Liver (tissue), 9 donors: ENCODE measurements around the gene CCDC33. TPM values are rescaled to one million over a fixed set of nuclear protein-coding genes. Genes with fewer than 3 reads are reported as not detected.

Source experiments
- DNase-seq: peaks from one replicate; pipeline ENCODE4 v3.0.0-alpha.2; 2017; ENCODE audit warnings: low spot score
- H3K27ac ChIP-seq, 2 donors: one replicate each; pipeline ENCODE4 v1.7.0; 2013; ENCODE audit warnings: inconsistent platforms in 2 of 2, low read length in 2 of 2, control low read depth in 1 of 2, low read depth in 1 of 2, mild to moderate bottlenecking in 1 of 2
- H3K27me3 ChIP-seq, 4 donors: one replicate each; pipeline versions ENCODE4 v1.6.1 to v1.7.0; 2013; ENCODE audit warnings: low read length in 3 of 4, inconsistent platforms in 1 of 4, mild to moderate bottlenecking in 1 of 4, moderate library complexity in 1 of 4; ENCODE audit not compliant: control insufficient read depth in 4 of 4, insufficient read depth in 4 of 4
- H3K36me3 ChIP-seq, 4 donors: one replicate each; pipeline versions ENCODE4 v1.6.1 to v1.7.0; 2013; ENCODE audit warnings: low read length in 3 of 4, mild to moderate bottlenecking in 3 of 4, low read depth in 1 of 4, moderate library complexity in 1 of 4; ENCODE audit not compliant: control insufficient read depth in 4 of 4, insufficient read depth in 3 of 4
- H3K4me1 ChIP-seq, 4 donors: one replicate each; pipeline versions ENCODE4 v1.6.1 to v1.7.0; 2013; ENCODE audit warnings: low read length in 3 of 4, mild to moderate bottlenecking in 3 of 4, moderate library complexity in 1 of 4; ENCODE audit not compliant: control insufficient read depth in 4 of 4, insufficient read depth in 4 of 4
- H3K4me3 ChIP-seq, 3 donors: one replicate each; pipeline versions ENCODE4 v1.6.1 to v1.7.0; 2013; ENCODE audit warnings: low read length in 3 of 3, control low read depth in 1 of 3, low read depth in 1 of 3, mild to moderate bottlenecking in 1 of 3
- H3K9ac ChIP-seq, 2 donors: one replicate each; pipeline ENCODE4 v1.7.0; 2013; ENCODE audit warnings: low read length in 2 of 2, mild to moderate bottlenecking in 2 of 2, moderate library complexity in 2 of 2, control low read depth in 1 of 2, low read depth in 1 of 2
- H3K9me3 ChIP-seq, 4 donors: one replicate each; pipeline versions ENCODE4 v1.6.1 to v1.7.0; 2013; ENCODE audit warnings: low read length in 3 of 4; ENCODE audit not compliant: control insufficient read depth in 4 of 4
- EGR1 ChIP-seq, 2 donors: IDR thresholded peaks; 2 replicates each; pipeline ENCODE4 v1.6.1; 2016 to 2018; ENCODE audit warnings: antibody characterized with exemption in 2 of 2, low read depth in 2 of 2
- FOXA1 ChIP-seq: IDR thresholded peaks from 2 replicates; pipeline ENCODE4 v1.6.1; 2016; ENCODE audit warnings: antibody characterized with exemption
- FOXA2 ChIP-seq: IDR thresholded peaks from 2 replicates; pipeline ENCODE4 v1.6.1; 2016; ENCODE audit warnings: antibody characterized with exemption
- GABPA ChIP-seq, 2 donors: IDR thresholded peaks in 1 of 2; conservative IDR thresholded peaks in 1 of 2; 2 replicates each; pipeline ENCODE4 v1.6.1; 2016; ENCODE audit warnings: antibody characterized with exemption in 2 of 2, mild to moderate bottlenecking in 1 of 2, moderate library complexity in 1 of 2
- HNF4A ChIP-seq, 2 donors: conservative IDR thresholded peaks; 2 replicates each; pipeline ENCODE4 v1.6.1; 2016; ENCODE audit warnings: antibody characterized with exemption in 2 of 2, mild to moderate bottlenecking in 2 of 2
- HNF4G ChIP-seq: IDR thresholded peaks from 2 replicates; pipeline ENCODE4 v1.6.1; 2016; ENCODE audit warnings: antibody characterized with exemption
- JUND ChIP-seq, 2 donors: IDR thresholded peaks; 2 replicates each; pipeline ENCODE4 v1.6.1; 2016; ENCODE audit warnings: antibody characterized with exemption in 2 of 2
- NR2F2 ChIP-seq: IDR thresholded peaks from 2 replicates; pipeline ENCODE4 v1.6.1; 2016; ENCODE audit warnings: antibody characterized with exemption
- RAD21 ChIP-seq, 2 donors: IDR thresholded peaks; 2 replicates each; pipeline ENCODE4 v1.6.1; 2016; ENCODE audit warnings: antibody characterized with exemption in 2 of 2, mild to moderate bottlenecking in 2 of 2
- RXRA ChIP-seq, 2 donors: IDR thresholded peaks; 2 replicates each; pipeline ENCODE4 v1.6.1; 2017 to 2018; ENCODE audit warnings: antibody characterized with exemption in 2 of 2, mild to moderate bottlenecking in 1 of 2
- SP1 ChIP-seq: IDR thresholded peaks from 2 replicates; pipeline ENCODE4 v1.6.1; 2018; ENCODE audit warnings: antibody characterized with exemption, mild to moderate bottlenecking
- TAF1 ChIP-seq: conservative IDR thresholded peaks from 2 replicates; pipeline ENCODE4 v1.6.1; 2016; ENCODE audit warnings: antibody characterized with exemption, mild to moderate bottlenecking
- YY1 ChIP-seq: IDR thresholded peaks from 2 replicates; pipeline ENCODE4 v1.6.1; 2016; ENCODE audit warnings: antibody characterized with exemption, mild to moderate bottlenecking
- WGBS: extraction: QIAGEN DNeasy Blood & Tissue Kit; methylation state at CpG from one replicate; pipeline ENCODE4 v1.1.7; 2013; 5-methylcytosine and 5-hydroxymethylcytosine counted together
- polyA plus RNA-seq, 2 donors: library from polyadenylated mRNA; stranded (reverse) in 1 of 2; unstranded in 1 of 2; fragments of 200-250 nt in 1 of 2; fragments of >200 nt in 1 of 2; fragmentation: Nextera tagmentation in 1 of 2; extraction: Ambion mirVana in 1 of 2; gene quantifications; one replicate each; pipeline versions ENCODE4 v1.2.1 to v1.2.3, GENCODE V29; 2013 to 2015
- total RNA-seq, 2 donors: library from RNA; depleted of rRNA; stranded (reverse); fragments of >200 nt; gene quantifications; one replicate each; pipeline ENCODE4 v1.2.3, GENCODE V29; 2014
- TF ChIP-seq, protein P1 (sequence below): fragments of 150-350 bp; IDR thresholded peaks from 2 replicates; pipeline ENCODE4 v1.5.1; 2017; ENCODE audit warnings: improper control_type of control experiment, low read depth, low read length; ENCODE audit not compliant: missing input control
- TF ChIP-seq, protein P2 (sequence below): IDR thresholded peaks from 2 replicates; pipeline ENCODE4 v1.6.1; 2016; ENCODE audit warnings: antibody characterized with exemption
- TF ChIP-seq, protein P3 (sequence below): IDR thresholded peaks from 2 replicates; pipeline ENCODE4 v1.6.1; 2016; ENCODE audit warnings: antibody characterized with exemption, mild to moderate bottlenecking
- TF ChIP-seq, protein P4 (sequence below): IDR thresholded peaks from 2 replicates; pipeline ENCODE4 v1.6.1; 2016; ENCODE audit warnings: antibody characterized with exemption
- TF ChIP-seq, protein P5 (sequence below): IDR thresholded peaks from 2 replicates; pipeline ENCODE4 v1.6.1; 2016; ENCODE audit warnings: antibody characterized with exemption
- donor health status: healthy.
- donor health status: healthy.
- donor health status: healthy.
- donor health status: healthy.
- donor health status: healthy.

CCDC33 gene
- total and polyA plus RNA-seq, 4 donors: not detected

DNA sequence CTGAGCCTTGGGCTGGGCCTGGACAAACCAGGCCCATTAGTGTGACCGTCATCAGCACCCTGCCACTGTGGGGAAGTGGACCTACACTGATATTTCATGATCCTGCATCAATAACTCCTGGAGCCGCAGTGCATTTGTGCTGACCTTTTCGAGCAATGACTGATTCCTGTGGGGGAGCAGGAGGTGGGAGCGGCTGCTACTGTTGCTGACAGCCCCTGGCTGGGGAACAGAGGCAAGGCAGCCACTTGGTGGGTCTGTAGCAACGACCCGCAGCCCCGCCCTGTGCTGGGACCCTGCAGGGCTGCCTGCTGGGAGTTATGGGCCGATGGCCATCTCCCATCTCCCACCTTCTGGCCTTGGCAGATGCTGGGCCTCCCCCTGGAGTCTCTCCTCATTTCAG lies 42.1 kb downstream of the CCDC33 start (continued):
- TF ChIP-seq SP1: no peak

DNA sequence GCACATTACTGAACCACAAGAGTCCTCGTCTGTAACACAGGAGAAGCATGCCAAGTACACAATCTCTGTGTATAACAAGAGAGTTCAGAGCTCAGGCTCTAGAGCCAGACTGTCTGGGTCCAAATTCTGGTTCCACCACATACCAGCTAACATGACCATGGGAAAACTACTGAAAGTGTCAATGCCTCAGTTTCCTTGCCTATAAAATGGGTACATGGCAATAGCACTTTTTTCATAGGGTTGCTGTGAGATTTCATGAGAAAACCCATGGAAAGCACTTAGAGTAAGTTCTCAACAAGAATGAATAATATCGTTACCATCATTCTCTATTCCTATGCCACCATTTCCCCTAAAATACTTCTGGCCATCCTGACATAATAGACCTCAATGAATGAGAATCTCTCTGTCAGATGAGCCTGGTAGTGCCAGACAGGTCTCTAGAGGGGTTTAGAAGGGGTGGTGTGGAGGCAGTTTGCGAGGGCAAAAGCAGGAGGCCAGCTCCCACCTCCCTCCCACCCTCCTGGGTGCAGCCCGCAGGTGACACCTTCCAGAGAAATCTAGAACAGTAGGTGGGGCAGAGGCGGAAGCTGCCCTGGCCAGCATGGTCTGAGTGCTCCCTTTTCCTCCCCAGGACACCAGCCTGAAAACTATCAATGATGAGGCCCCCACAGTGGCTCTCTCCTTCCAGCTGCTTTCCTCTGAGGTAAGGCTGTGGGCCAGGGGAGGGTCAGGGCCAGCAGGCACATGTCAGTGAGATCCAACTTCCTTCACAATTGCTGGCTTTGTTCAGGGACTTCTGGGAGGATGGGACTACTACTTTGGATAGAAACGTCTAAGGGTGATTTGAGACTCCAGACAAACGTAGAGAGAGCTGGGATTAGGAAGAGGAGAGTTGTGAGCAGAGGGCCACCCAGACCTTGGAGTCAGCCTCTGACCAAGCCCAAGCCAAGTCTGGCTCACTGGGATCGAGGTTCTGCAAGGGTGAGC lies 45.3 kb downstream of the CCDC33 start:
- Histone ChIP-seq H3K27me3 (peaks cover 0 to 9% (median 0%) of the 10 kb centered on the region in 4 donors), H3K4me1 (no peaks in the 10 kb centered on the region), H3K27ac (no peak overlapping the region), H3K36me3 (no peaks in the 10 kb centered on the region), H3K9ac (no peak overlapping the region), H3K9me3 (no peaks in the 10 kb centered on the region), H3K4me3 (no peak overlapping the region)
- 60% methylated on average over 8 of the region's 8 CpGs for WGBS
- TF ChIP-seq GABPA (IDR thresholded peaks at IDR 0.05 in 1 of 2, conservative IDR thresholded peaks at IDR 0.05 in 1 of 2) (no peak), HNF4A (conservative IDR thresholded peaks at IDR 0.05) (no peak), TAF1 (no peak), RAD21 (IDR thresholded peaks at IDR 0.05) (no peak), HNF4G (no peak), YY1 (no peak), SP1 (no peak), JUND (IDR thresholded peaks at IDR 0.05) (no peak), RXRA (IDR thresholded peaks at IDR 0.05) (no peak), FOXA2 (no peak), EGR1 (IDR thresholded peaks at IDR 0.05; ENCODE audit: low read depth in 2 of 2) (no peak), FOXA1 (no peak), NR2F2 (no peak)
- TF ChIP-seq, protein P1, sequence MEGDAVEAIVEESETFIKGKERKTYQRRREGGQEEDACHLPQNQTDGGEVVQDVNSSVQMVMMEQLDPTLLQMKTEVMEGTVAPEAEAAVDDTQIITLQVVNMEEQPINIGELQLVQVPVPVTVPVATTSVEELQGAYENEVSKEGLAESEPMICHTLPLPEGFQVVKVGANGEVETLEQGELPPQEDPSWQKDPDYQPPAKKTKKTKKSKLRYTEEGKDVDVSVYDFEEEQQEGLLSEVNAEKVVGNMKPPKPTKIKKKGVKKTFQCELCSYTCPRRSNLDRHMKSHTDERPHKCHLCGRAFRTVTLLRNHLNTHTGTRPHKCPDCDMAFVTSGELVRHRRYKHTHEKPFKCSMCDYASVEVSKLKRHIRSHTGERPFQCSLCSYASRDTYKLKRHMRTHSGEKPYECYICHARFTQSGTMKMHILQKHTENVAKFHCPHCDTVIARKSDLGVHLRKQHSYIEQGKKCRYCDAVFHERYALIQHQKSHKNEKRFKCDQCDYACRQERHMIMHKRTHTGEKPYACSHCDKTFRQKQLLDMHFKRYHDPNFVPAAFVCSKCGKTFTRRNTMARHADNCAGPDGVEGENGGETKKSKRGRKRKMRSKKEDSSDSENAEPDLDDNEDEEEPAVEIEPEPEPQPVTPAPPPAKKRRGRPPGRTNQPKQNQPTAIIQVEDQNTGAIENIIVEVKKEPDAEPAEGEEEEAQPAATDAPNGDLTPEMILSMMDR: no peak
- TF ChIP-seq, protein P2, sequence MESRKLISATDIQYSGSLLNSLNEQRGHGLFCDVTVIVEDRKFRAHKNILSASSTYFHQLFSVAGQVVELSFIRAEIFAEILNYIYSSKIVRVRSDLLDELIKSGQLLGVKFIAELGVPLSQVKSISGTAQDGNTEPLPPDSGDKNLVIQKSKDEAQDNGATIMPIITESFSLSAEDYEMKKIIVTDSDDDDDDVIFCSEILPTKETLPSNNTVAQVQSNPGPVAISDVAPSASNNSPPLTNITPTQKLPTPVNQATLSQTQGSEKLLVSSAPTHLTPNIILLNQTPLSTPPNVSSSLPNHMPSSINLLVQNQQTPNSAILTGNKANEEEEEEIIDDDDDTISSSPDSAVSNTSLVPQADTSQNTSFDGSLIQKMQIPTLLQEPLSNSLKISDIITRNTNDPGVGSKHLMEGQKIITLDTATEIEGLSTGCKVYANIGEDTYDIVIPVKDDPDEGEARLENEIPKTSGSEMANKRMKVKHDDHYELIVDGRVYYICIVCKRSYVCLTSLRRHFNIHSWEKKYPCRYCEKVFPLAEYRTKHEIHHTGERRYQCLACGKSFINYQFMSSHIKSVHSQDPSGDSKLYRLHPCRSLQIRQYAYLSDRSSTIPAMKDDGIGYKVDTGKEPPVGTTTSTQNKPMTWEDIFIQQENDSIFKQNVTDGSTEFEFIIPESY: no peak
- TF ChIP-seq, protein P3, sequence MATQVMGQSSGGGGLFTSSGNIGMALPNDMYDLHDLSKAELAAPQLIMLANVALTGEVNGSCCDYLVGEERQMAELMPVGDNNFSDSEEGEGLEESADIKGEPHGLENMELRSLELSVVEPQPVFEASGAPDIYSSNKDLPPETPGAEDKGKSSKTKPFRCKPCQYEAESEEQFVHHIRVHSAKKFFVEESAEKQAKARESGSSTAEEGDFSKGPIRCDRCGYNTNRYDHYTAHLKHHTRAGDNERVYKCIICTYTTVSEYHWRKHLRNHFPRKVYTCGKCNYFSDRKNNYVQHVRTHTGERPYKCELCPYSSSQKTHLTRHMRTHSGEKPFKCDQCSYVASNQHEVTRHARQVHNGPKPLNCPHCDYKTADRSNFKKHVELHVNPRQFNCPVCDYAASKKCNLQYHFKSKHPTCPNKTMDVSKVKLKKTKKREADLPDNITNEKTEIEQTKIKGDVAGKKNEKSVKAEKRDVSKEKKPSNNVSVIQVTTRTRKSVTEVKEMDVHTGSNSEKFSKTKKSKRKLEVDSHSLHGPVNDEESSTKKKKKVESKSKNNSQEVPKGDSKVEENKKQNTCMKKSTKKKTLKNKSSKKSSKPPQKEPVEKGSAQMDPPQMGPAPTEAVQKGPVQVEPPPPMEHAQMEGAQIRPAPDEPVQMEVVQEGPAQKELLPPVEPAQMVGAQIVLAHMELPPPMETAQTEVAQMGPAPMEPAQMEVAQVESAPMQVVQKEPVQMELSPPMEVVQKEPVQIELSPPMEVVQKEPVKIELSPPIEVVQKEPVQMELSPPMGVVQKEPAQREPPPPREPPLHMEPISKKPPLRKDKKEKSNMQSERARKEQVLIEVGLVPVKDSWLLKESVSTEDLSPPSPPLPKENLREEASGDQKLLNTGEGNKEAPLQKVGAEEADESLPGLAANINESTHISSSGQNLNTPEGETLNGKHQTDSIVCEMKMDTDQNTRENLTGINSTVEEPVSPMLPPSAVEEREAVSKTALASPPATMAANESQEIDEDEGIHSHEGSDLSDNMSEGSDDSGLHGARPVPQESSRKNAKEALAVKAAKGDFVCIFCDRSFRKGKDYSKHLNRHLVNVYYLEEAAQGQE: no peak
- TF ChIP-seq, protein P4, sequence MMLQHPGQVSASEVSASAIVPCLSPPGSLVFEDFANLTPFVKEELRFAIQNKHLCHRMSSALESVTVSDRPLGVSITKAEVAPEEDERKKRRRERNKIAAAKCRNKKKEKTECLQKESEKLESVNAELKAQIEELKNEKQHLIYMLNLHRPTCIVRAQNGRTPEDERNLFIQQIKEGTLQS: no peak
- TF ChIP-seq, protein P5, sequence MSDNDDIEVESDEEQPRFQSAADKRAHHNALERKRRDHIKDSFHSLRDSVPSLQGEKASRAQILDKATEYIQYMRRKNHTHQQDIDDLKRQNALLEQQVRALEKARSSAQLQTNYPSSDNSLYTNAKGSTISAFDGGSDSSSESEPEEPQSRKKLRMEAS: no peak
- no peak for DNase-seq
